A673 (cell line): ENCODE data around the gene PCYT1A.

Source experiments
- CTCF ChIP-seq: fragments of 300-800, 200-600 bp; sonication (generic); conservative IDR thresholded peaks from 2 replicates; pipeline ENCODE4 v1.5.1; 2017; ENCODE audit warnings: low read depth, mild to moderate bottlenecking, antibody characterized with exemption, low read length, moderate library complexity, mixed read lengths
- EZH2 ChIP-seq: fragments of 200-600 bp; sonication (generic); IDR thresholded peaks from 2 replicates; pipeline ENCODE4 v1.6.1; 2017; ENCODE audit warnings: borderline replicate concordance, low read depth, mild to moderate bottlenecking, mixed read lengths, antibody characterized with exemption, low read length; ENCODE audit not compliant: poor library complexity, severe bottlenecking

DNA sequence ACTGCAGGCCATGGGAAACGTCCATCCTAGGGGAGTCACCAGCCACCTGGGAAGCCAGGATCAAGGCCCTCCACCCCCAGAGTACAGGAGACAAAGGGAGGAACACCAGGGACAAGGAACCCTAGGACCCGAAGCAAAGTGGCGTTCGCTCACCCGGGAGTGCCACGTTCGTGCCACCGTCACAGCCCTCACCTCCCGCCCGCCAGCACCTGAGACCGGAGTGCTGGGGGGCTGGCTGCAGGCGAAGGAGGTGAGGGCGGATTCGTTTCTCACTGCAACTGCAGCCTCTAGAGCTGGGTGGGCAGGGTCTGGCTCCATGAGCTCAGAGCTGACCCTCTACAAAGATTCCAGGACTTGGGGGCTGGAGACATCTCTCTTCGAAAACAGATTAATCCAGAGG lies 102.6 kb downstream of the PCYT1A start:
- TF ChIP-seq EZH2, result no peak
- no peak for TF ChIP-seq CTCF
